Measurements from ENCODE around the gene RSPH6A.

Gene RSPH6A

GRCh38 chr19:45780448-45781213 lies 34.5 kb downstream of the RSPH6A start (continued):
- 0 out of 2 replicates have a peak, but pooled peaks have one; percentile 23 for TF ChIP-seq ZXDB (tag by site-specific recombination; IDR thresholded peaks at IDR 0.05)
- TF ChIP-seq EGR2 (tag by site-specific recombination; IDR thresholded peaks at IDR 0.05; ENCODE audit: low read depth) = peak; percentile 30; the same call in 1 of the 2 replicates
- TF ChIP-seq ZFP69B (tag by site-specific recombination; IDR thresholded peaks at IDR 0.05) = peak; percentile 97
- no peak for TF ChIP-seq GLI2 (tag by site-specific recombination; IDR thresholded peaks at IDR 0.05; ENCODE audit: borderline replicate concordance, low read depth)
- TF ChIP-seq ZNF211 (tag by site-specific recombination; IDR thresholded peaks at IDR 0.05; ENCODE audit: low read depth) = no peak
- peak; percentile 35; the same call in 1 of the 2 replicates for TF ChIP-seq KLF17 (tag by site-specific recombination; IDR thresholded peaks at IDR 0.05)
- TF ChIP-seq, protein P1, sequence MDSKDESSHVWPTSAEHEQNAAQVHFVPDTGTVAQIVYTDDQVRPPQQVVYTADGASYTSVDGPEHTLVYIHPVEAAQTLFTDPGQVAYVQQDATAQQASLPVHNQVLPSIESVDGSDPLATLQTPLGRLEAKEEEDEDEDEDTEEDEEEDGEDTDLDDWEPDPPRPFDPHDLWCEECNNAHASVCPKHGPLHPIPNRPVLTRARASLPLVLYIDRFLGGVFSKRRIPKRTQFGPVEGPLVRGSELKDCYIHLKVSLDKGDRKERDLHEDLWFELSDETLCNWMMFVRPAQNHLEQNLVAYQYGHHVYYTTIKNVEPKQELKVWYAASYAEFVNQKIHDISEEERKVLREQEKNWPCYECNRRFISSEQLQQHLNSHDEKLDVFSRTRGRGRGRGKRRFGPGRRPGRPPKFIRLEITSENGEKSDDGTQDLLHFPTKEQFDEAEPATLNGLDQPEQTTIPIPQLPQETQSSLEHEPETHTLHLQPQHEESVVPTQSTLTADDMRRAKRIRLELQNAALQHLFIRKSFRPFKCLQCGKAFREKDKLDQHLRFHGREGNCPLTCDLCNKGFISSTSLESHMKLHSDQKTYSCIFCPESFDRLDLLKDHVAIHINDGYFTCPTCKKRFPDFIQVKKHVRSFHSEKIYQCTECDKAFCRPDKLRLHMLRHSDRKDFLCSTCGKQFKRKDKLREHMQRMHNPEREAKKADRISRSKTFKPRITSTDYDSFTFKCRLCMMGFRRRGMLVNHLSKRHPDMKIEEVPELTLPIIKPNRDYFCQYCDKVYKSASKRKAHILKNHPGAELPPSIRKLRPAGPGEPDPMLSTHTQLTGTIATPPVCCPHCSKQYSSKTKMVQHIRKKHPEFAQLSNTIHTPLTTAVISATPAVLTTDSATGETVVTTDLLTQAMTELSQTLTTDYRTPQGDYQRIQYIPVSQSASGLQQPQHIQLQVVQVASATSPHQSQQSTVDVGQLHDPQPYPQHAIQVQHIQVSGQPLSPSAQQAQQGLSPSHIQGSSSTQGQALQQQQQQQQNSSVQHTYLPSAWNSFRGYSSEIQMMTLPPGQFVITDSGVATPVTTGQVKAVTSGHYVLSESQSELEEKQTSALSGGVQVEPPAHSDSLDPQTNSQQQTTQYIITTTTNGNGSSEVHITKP (tag by site-specific recombination; IDR thresholded peaks at IDR 0.05) = peak; percentile 87
- no peak for TF ChIP-seq ZNF132 (tag by site-specific recombination; IDR thresholded peaks at IDR 0.05; ENCODE audit: borderline replicate concordance)
- TF ChIP-seq MZF1 (tag by site-specific recombination; IDR thresholded peaks at IDR 0.05; ENCODE audit: borderline replicate concordance) = no peak
- TF ChIP-seq ZIC2 (tag by site-specific recombination; IDR thresholded peaks at IDR 0.05) = no peak
- TF ChIP-seq BCL11A (tag by site-specific recombination; IDR thresholded peaks at IDR 0.05; ENCODE audit: low read depth) = 0 out of 2 replicates have a peak, but pooled peaks have one; percentile 17
- 0 out of 2 replicates have a peak, but pooled peaks have one; percentile 11 for TF ChIP-seq ZNF600 (tag by site-specific recombination; IDR thresholded peaks at IDR 0.05)
- TF ChIP-seq ZFHX2 (tag by site-specific recombination; conservative IDR thresholded peaks at IDR 0.05) = peak; percentile 35
- no peak for TF ChIP-seq ZNF138 (tag by site-specific recombination; IDR thresholded peaks at IDR 0.05; ENCODE audit: borderline replicate concordance)
- TF ChIP-seq GLIS1 (tag by site-specific recombination; IDR thresholded peaks at IDR 0.05) = peak; percentile 82
- peak; percentile 42; the same call in 1 of the 2 replicates for TF ChIP-seq ZBTB6 (tag by site-specific recombination; IDR thresholded peaks at IDR 0.05)
- TF ChIP-seq KLF1 (tag by site-specific recombination; IDR thresholded peaks at IDR 0.05) = peak; percentile 44; the same call in 1 of the 2 replicates
- TF ChIP-seq ZNF580 (tag by site-specific recombination; IDR thresholded peaks at IDR 0.05) = peak; percentile 82

DNA sequence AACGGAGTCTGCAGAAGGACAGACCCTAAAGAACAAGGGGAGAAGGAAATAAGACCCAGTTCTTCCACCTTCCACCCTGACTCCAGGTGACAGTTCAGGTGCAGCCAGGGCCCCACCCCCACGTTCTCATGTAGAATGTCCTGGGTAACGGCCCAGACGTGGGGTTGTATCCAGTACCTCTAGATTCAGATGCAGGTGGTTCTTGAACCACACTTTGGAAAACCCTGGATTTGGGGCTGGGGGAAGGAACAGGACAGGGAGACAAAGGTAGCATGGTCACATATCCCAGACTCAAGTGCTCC lies 35.0 kb downstream of the RSPH6A start:
- no peak overlapping the region; the same call in 1 of the 2 replicates for H3K27ac ChIP-seq (ENCODE audit: extremely low read depth, low read depth, low read length)

More for the DNA sequence above, 35.0 kb downstream of the RSPH6A start:
- Histone ChIP-seq H3K4me3 (ENCODE audit: low read depth, low read length) (no peak overlapping the region), H3K9me3 (ENCODE audit: control insufficient read depth, insufficient read depth, low read depth, low read length) (no peaks in the 10 kb centered on the region), H3K4me1 (ENCODE audit: control insufficient read depth, insufficient read depth, low read length) (peaks cover 9% of the 10 kb centered on the region; the same call in 1 of the 2 replicates), H3K36me3 (ENCODE audit: control insufficient read depth in 2 of 2, insufficient read depth in 1 of 2, low read length in 2 of 2) (peaks cover 14 to 36% of the 10 kb centered on the region in 2 experiments; a peak in 2 of 3 replicates)
- ChIA-PET CTCF (interaction anchor here (1.2 kb wide), 1 partner anchor 757 kb away, joined by 3 read pairs; no protein-coding TSS in a partner anchor), POLR2A (interaction anchor here (1.1 to 5.8 kb wide), 3 partner anchors 8 to 88 kb away, joined by 3 to 78 read pairs (median 18); partner anchors contain the start of genes DMWD, QPCTL and SIX5)
- TF ChIP-seq, protein P1 (tag by site-specific recombination; IDR thresholded peaks at IDR 0.05) = no peak
- no peak for TF ChIP-seq ZSCAN16 (tag by site-specific recombination; IDR thresholded peaks at IDR 0.05)
- TF ChIP-seq, protein P2, sequence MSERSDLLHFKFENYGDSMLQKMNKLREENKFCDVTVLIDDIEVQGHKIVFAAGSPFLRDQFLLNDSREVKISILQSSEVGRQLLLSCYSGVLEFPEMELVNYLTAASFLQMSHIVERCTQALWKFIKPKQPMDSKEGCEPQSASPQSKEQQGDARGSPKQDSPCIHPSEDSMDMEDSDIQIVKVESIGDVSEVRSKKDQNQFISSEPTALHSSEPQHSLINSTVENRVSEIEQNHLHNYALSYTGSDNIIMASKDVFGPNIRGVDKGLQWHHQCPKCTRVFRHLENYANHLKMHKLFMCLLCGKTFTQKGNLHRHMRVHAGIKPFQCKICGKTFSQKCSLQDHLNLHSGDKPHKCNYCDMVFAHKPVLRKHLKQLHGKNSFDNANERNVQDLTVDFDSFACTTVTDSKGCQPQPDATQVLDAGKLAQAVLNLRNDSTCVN (tag by site-specific recombination; optimal IDR thresholded peaks at IDR 0.05) = no peak

Measured in HEK293 (cell line).